ENCODE data around the gene SH3RF2. TPM values are rescaled to one million over a fixed set of nuclear protein-coding genes. Genes with fewer than 3 reads are reported as not detected.

Gene SH3RF2
- total RNA-seq, 1 donor from 2014 or later, result not detected

DNA sequence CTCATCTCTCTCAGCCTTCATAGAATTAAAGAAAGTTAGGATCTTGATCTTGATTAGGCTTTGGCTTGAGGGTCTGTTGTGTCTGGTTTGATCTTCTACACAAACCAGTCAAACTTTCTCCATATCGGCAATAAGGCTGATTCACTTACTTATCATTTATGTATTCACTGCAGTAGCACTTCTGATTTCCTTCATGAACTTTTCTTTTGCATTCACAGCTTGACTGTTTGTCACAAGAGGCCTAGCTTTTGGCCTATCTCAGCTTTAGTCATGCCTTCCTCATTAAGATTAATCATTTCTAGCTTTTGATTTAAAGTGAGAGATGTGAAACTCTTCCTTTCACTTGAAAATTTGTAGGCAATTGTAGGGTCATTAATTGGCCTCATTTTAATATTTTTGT, 62.8 kb downstream of the SH3RF2 start:
- Mint-ChIP-seq H3K4me3 (ENCODE audit: unreplicated experiment) (no peak overlapping the region), H3K27ac (ENCODE audit: unreplicated experiment) (no peak overlapping the region), H3K9me3 (ENCODE audit: unreplicated experiment) (peaks cover 2% of the 10 kb centered on the region), H3K27me3 (ENCODE audit: unreplicated experiment) (no peaks in the 10 kb centered on the region), H3K36me3 (ENCODE audit: unreplicated experiment) (peaks cover 2% of the 10 kb centered on the region), H3K4me1 (ENCODE audit: low read depth, unreplicated experiment) (no peaks in the 10 kb centered on the region)
- TF ChIP-seq, protein P1, sequence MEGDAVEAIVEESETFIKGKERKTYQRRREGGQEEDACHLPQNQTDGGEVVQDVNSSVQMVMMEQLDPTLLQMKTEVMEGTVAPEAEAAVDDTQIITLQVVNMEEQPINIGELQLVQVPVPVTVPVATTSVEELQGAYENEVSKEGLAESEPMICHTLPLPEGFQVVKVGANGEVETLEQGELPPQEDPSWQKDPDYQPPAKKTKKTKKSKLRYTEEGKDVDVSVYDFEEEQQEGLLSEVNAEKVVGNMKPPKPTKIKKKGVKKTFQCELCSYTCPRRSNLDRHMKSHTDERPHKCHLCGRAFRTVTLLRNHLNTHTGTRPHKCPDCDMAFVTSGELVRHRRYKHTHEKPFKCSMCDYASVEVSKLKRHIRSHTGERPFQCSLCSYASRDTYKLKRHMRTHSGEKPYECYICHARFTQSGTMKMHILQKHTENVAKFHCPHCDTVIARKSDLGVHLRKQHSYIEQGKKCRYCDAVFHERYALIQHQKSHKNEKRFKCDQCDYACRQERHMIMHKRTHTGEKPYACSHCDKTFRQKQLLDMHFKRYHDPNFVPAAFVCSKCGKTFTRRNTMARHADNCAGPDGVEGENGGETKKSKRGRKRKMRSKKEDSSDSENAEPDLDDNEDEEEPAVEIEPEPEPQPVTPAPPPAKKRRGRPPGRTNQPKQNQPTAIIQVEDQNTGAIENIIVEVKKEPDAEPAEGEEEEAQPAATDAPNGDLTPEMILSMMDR (IDR thresholded peaks at IDR 0.05; ENCODE audit: partially characterized antibody, unreplicated experiment), result no peak
- DNase-seq, result no peak

DNA sequence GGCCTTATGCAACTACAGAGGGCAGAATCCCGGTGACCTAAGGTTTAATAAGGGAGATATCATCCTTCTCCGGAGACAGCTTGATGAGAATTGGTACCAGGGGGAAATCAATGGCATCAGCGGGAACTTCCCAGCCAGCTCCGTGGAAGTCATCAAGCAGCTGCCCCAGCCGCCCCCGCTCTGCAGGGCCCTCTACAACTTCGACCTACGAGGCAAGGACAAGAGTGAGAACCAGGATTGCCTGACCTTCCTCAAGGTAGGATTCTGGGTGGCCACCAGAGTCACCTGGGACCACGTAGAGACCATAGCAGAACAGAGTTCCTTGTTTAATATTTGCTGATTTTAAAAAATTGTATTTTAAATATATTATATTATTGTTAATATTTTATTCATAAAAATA, 63.7 kb downstream of the SH3RF2 start:
- no peak for DNase-seq
- Mint-ChIP-seq H3K36me3 (ENCODE audit: unreplicated experiment) (no peaks in the 10 kb centered on the region), H3K27ac (ENCODE audit: unreplicated experiment) (no peak overlapping the region), H3K4me1 (ENCODE audit: low read depth, unreplicated experiment) (no peaks in the 10 kb centered on the region), H3K9me3 (ENCODE audit: unreplicated experiment) (peaks cover under 1% of the 10 kb centered on the region), H3K4me3 (ENCODE audit: unreplicated experiment) (no peak overlapping the region), H3K27me3 (ENCODE audit: unreplicated experiment) (no peaks in the 10 kb centered on the region)
- TF ChIP-seq, protein P1 (IDR thresholded peaks at IDR 0.05; ENCODE audit: partially characterized antibody, unreplicated experiment), result no peak

DNA sequence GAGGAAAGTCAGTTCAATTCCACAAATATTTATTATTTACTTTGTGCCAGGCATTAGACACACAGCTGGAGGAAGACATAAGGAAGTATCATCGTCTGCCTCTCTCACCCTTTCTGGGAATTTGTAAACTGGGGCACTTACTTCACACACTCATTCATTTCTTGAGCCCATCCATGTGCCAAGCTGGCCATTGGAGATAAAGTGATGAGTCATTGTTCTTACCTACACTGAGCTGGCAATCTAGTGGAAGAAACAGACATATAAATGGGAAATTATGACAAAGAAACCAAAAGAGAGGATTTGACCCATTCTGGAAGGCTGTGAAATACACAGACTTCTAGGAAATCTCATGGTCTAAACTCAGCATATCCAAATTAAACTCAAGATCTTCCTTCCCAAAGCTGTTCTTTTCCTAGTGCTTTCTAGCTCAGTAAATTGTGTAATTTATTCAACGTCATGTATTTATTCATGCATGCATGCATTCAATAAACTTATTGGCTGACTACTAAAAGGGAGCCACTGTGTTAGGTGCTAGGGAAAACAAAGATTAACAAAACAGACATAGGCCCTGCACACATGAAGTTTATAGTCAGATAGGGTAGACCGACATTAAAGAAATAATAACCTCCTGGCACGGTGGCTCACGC, 65.3 kb downstream of the SH3RF2 start:
- no peaks in the 10 kb centered on the region for H3K27me3 Mint-ChIP-seq (ENCODE audit: unreplicated experiment)
- DNase-seq, result no peak
- no peaks in the 10 kb centered on the region for H3K9me3 Mint-ChIP-seq (ENCODE audit: unreplicated experiment)
- no peaks in the 10 kb centered on the region for H3K36me3 Mint-ChIP-seq (ENCODE audit: unreplicated experiment)
- TF ChIP-seq, protein P1 (IDR thresholded peaks at IDR 0.05; ENCODE audit: partially characterized antibody, unreplicated experiment), result no peak
- H3K27ac Mint-ChIP-seq (ENCODE audit: unreplicated experiment), result no peak overlapping the region
- H3K4me1 Mint-ChIP-seq (ENCODE audit: low read depth, unreplicated experiment), result no peaks in the 10 kb centered on the region
- H3K4me3 Mint-ChIP-seq (ENCODE audit: unreplicated experiment), result no peak overlapping the region

DNA sequence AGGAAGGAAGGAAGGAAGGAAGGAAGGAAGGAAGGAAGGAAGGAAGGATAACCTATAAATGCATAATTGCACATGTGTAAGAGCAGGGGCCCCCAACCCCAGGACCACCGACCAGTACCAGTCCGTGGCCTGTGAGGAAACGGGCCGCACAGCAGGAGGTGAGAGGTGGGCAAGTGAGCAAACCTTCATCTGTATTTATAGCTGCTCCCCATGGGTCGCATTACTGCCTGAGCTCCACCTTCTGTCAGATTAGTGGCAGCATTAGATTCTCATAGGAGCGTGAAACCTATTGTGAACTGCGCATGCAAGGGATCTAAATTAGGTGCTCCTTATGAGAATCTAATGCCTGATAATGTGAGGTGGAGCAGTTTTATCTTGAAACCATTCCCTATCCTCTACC, 66.1 kb downstream of the SH3RF2 start:
- no peaks in the 10 kb centered on the region for H3K4me1 Mint-ChIP-seq (ENCODE audit: low read depth, unreplicated experiment)
- H3K27me3 Mint-ChIP-seq (ENCODE audit: unreplicated experiment), result no peaks in the 10 kb centered on the region
- H3K36me3 Mint-ChIP-seq (ENCODE audit: unreplicated experiment), result no peaks in the 10 kb centered on the region
- H3K27ac Mint-ChIP-seq (ENCODE audit: unreplicated experiment), result no peak overlapping the region
- no peak overlapping the region for H3K4me3 Mint-ChIP-seq (ENCODE audit: unreplicated experiment)
- TF ChIP-seq, protein P1 (IDR thresholded peaks at IDR 0.05; ENCODE audit: partially characterized antibody, unreplicated experiment), result no peak
- no peaks in the 10 kb centered on the region for H3K9me3 Mint-ChIP-seq (ENCODE audit: unreplicated experiment)
- DNase-seq, result no peak

DNA sequence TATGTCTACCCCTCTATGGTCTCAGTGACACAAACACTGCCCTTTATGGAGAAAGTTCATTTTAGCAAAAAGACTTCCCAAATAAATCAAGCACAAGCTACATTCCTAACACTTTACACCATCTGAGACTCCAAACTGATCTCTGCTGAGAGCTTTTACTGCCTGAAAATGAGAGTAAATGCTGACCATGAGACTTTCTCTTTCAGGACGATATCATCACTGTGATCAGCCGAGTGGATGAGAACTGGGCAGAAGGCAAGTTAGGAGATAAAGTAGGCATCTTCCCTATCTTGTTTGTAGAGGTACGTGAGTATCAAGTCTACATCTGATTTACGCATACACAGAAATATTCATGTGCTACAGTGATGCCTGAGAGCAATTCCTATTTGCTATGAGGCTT, 67.5 kb downstream of the SH3RF2 start:
- no peak overlapping the region for H3K27ac Mint-ChIP-seq (ENCODE audit: unreplicated experiment)
- DNase-seq, result no peak
- H3K4me1 Mint-ChIP-seq (ENCODE audit: low read depth, unreplicated experiment), result no peaks in the 10 kb centered on the region
- H3K36me3 Mint-ChIP-seq (ENCODE audit: unreplicated experiment), result no peaks in the 10 kb centered on the region
- no peak overlapping the region for H3K4me3 Mint-ChIP-seq (ENCODE audit: unreplicated experiment)
- TF ChIP-seq, protein P1 (IDR thresholded peaks at IDR 0.05; ENCODE audit: partially characterized antibody, unreplicated experiment), result no peak
- no peaks in the 10 kb centered on the region for H3K9me3 Mint-ChIP-seq (ENCODE audit: unreplicated experiment)
- no peaks in the 10 kb centered on the region for H3K27me3 Mint-ChIP-seq (ENCODE audit: unreplicated experiment)

Measured in glutamatergic neuron (in vitro differentiated cells).